Kidney epithelial cell (primary cell): ENCODE data around the gene TNFRSF8. TPM values are rescaled to one million over a fixed set of nuclear protein-coding genes. Genes with fewer than 3 reads are reported as not detected.

Source experiments
- DNase-seq: peaks from one replicate; pipeline ENCODE4 v3.0.0-alpha.2; 2010; ENCODE audit warnings: low read depth
- H3K27me3 ChIP-seq: 2 replicates; pipeline ENCODE4 v1.6.0; 2011; ENCODE audit warnings: low read length; ENCODE audit not compliant: control insufficient read depth, insufficient read depth
- H3K36me3 ChIP-seq: 2 replicates; pipeline ENCODE4 v1.5.1; 2011; ENCODE audit warnings: low read length; ENCODE audit not compliant: control insufficient read depth, insufficient read depth
- H3K4me3 ChIP-seq: 2 replicates; pipeline ENCODE4 v1.5.1; 2011; ENCODE audit warnings: low read depth, mild to moderate bottlenecking, control low read depth, low read length
- CTCF ChIP-seq: IDR thresholded peaks from 2 replicates; pipeline ENCODE4 v1.5.1; 2011; ENCODE audit warnings: mild to moderate bottlenecking, moderate library complexity, low read length, control low read depth, inconsistent platforms; ENCODE audit not compliant: insufficient read depth, poor library complexity, severe bottlenecking
- total RNA-seq: library from RNA; depleted of rRNA; stranded (reverse); fragments of >200 nt; gene quantifications from 2 replicates; pipeline ENCODE4 v1.2.3, GENCODE V29; 2015

The TNFRSF8 gene
- total RNA-seq, 1 donor from 2014 or later, result 0.21 TPM

- no peaks in the 10 kb centered on the region for H3K36me3 ChIP-seq
- no peak for TF ChIP-seq CTCF
- H3K4me3 ChIP-seq, result no peak overlapping the region
- peaks cover 3% of the 10 kb centered on the region for H3K27me3 ChIP-seq
- no peak for DNase-seq
These were observed 87.5 kb downstream of the TNFRSF8 start for GRCh38 chr1:12150456-12151200.

- no peak for DNase-seq
- H3K4me3 ChIP-seq, result no peak overlapping the region
- no peaks in the 10 kb centered on the region for H3K27me3 ChIP-seq
- H3K36me3 ChIP-seq, result no peaks in the 10 kb centered on the region
- TF ChIP-seq CTCF, result no peak
These were observed 88.4 kb downstream of the TNFRSF8 start for GRCh38 chr1:12151465-12151864.

GRCh38 chr1:12152113-12152891 is 89.2 kb downstream of the TNFRSF8 start:
- no peak for TF ChIP-seq CTCF
- no peak for DNase-seq
- Histone ChIP-seq H3K36me3 (no peaks in the 10 kb centered on the region), H3K4me3 (no peak overlapping the region), H3K27me3 (no peaks in the 10 kb centered on the region)

- Histone ChIP-seq H3K4me3 (no peak overlapping the region), H3K27me3 (no peaks in the 10 kb centered on the region), H3K36me3 (no peaks in the 10 kb centered on the region)
- DNase-seq, result no peak
- TF ChIP-seq CTCF, result no peak
These were observed 90.2 kb downstream of the TNFRSF8 start for GRCh38 chr1:12153181-12153785.

- Histone ChIP-seq H3K27me3 (no peaks in the 10 kb centered on the region), H3K36me3 (no peaks in the 10 kb centered on the region), H3K4me3 (no peak overlapping the region)
- no peak for TF ChIP-seq CTCF
- DNase-seq, result no peak
These were observed 92.2 kb downstream of the TNFRSF8 start for GRCh38 chr1:12155328-12155727.
